ENCODE data around the gene NBDY.
"Not testable (repeated sequence)": the region's sequence is repeated elsewhere in the genome, so short reads cannot be mapped to it uniquely, and the experiment has no call there.

The NBDY gene

GRCh38 chrX:56729152-56729850 is at the start of gene NBDY:
Gene NBDY, plus strand, starts transcription at chrX:56729243. Its CDS starts 111 bp downstream, at chrX:56729354.
- no peak for DNase-seq (ENCODE audit: low spot score)

DNA sequence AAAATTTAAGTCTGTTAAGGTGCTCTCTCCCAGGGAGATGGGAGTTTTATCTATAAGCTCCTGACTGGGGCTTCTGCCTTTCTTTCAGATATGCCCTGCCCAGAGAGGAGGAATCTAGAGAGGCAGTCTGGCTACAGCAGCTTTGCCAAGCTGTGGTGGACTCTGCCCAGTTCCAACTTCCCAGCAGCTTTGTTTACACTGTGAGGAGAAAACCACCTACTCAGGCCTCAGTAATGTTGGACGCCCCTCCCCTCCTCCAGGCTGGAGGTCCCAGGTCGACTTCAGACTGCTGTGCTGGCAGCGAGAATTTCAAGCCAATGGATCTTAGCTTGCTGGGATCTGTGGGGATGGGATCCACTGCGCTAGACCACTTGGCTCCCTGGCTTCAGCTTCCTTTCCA is 24.5 kb upstream of the NBDY start:
- not testable (repeated sequence) for DNase-seq (ENCODE audit: low spot score)

- peak; percentile 4 for DNase-seq (ENCODE audit: low spot score)
These were observed 2.4 kb upstream of the NBDY start for GRCh38 chrX:56726605-56727004.

- DNase-seq (ENCODE audit: low spot score): no peak
These were observed 1.5 kb upstream of the NBDY start for GRCh38 chrX:56727531-56727930.

DNA sequence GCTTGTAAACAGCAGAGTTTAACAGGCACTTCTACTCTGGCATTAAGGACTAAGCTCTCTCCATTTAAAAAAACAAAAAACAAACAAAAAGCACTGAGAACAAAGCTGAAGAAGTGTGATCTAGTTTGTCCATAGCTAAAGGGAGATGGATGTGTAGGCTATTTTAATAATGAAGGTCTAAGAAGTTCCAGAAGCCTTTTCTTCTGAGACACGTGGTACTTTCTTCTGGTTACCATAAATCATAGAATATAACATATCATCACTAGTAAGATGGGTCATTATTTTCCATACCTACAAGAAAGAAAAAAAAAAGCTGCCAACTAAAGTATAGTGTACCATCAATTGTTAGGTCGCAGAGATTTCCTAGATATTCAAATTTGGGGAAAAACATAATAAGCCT is 722 bp upstream of the NBDY start:
- no peak for DNase-seq (ENCODE audit: low spot score)

DNA sequence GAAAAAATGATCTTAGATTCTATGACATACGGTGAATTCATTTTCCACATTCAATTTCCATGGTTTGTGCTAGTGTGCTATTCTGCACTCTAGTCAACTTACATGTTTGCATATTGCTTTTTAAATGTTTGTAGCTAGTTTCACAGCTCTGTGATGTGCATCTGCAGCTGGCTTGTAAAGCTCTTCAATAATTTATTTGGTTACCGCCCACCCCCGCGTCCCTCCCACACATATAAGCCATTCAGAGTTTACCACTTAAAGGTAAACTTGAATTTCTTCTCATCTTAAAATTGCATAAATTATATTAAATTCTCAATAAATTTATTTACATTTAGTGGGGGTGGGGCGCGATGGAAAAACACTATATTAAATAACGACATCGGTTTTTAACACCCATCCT is 291 bp upstream of the NBDY start:
- no peak for DNase-seq (ENCODE audit: low spot score)

- no peak for DNase-seq (ENCODE audit: low spot score)
These were observed 4.5 kb downstream of the NBDY start for GRCh38 chrX:56733459-56734046.

DNA sequence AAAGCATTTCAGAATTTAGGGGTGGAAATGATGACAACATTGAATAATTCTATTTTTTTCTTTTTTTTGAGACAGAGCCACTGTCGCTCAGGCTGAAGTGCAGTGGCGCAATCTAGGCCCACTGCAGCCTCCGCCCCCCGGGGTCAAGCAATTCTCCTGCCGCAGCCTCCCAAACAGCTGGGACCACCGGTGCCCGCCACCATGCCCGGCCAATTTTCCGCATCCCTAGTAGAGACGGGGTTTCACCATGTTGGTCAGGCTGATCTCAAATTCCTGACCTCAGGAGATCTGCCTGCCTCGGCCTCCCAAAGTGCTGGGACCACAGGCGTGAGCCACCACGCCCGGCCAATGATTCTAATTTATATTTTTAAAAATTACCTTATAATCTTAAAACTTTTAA is 7.2 kb downstream of the NBDY start:
- DNase-seq (ENCODE audit: low spot score): no peak

GRCh38 chrX:56738670-56739069 is 9.6 kb downstream of the NBDY start:
- no peak for DNase-seq (ENCODE audit: low spot score)

DNA sequence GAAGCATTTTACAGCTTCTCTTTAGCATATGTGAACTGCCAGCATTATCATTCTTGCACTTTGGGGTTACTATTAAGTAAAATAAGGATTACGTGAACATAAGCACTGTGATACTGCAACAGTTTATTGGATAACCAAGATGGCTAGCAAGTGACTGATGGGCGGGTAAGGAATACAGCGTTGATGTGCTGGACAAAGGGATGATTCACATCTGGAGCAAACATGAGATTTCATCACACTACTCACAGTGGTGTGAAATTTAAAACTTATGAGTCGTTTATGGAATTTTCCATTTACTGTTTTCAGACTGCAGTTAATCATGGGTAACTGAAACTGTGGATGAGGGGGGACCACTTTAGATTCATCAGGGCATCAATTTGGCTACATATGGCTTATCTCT is 16.0 kb downstream of the NBDY start:
- DNase-seq (ENCODE audit: low spot score): no peak

DNA sequence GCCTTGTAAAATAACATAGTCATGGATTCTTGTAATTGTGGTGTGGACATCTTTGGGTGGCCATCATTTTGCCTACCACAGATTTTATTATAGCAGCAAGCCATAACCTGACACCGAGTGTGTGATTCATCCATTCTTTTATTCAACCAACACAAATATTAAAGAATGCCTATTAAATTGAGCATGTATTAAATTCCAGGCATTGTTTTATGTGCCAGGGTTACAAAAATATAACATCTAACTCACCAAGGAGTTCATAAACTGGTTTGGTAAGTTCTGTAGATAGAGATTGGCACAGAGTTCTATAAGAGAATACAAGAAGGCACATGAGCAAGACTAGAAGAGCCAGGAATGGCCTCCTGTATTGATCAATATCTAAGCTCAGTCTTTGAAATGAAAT is 18.0 kb downstream of the NBDY start:
- no peak for DNase-seq (ENCODE audit: low spot score)

GRCh38 chrX:56751071-56751470 is 22.0 kb downstream of the NBDY start:
- DNase-seq (ENCODE audit: low spot score): no peak

DNA sequence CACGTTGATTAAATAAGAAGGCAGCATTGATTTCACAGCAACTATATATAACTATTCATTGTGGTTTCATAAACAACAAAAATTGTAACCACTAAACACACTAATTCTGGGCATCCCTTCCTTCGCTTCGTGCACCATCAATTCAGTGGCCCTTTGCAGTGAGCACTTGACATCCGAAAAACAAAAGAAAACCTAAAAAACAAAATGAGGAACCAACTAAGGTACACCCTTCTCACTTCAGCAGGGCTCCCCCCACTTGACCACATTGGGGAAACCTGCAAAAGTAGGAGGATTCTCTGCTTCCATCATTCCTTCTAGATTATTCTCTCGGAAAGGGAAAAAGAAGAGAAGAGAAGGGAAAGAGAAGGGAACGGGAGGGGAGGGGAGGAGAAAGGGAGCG is 28.3 kb downstream of the NBDY start:
- no peak for DNase-seq (ENCODE audit: low spot score)

DNA sequence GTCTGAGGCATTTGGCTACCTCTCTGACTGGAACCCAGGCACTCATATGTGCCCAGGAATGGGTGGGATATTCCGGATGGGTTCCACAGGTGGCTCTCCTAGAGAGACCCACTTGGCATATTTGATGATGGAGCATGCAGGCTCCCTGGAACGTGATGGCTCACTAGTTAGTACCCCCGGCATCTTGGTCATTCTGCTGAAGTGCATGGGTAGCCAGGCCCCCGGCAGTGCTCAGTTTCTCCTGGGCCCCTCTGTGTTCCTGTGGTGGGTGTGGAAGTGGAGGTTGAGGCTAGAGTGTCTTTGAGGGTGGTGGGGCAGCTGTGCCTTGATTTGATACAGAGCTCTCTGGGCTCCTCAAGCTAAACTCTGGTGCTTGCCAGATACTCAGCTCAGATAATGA is 29.4 kb downstream of the NBDY start:
- DNase-seq (ENCODE audit: low spot score): no peak

DNA sequence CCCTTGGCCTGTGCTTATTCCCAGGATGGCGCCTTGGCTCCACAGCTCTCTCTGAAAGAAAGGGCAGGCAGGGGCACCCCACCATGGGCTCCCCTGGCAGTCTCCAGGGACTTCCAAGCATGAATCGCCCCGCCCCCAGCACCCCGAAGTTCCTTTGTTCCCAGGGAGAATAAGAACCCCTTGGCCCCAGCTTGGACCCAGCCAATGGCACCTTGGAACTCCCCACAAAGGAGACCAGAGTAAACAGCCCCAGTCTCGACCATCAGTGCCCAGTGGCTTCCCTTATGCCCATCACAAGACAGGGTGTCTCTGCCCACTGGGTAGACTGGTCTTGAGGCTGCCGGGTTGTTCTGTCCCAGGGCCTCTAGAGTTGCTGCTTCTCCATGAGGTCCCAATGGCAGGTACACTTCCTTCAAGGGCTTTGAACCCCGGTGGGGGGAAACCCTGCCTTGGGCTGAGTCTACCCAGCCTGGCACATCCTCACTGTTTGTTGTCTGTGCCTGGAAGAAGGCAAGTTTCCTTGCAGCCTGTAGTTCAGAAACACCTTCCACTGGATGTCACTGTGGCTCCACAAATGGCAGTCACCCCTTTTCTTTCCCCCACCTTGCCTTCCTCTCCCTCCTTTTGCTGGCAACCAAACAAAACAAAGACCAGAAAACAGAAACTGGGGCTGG is 30.8 kb downstream of the NBDY start:
- no peak for DNase-seq (ENCODE audit: low spot score)

- not testable (repeated sequence) for DNase-seq (ENCODE audit: low spot score)
These were observed 31.5 kb downstream of the NBDY start for GRCh38 chrX:56760410-56761124.

GRCh38 chrX:56761167-56761566 is 32.1 kb downstream of the NBDY start:
- DNase-seq (ENCODE audit: low spot score): no peak

- no peak for DNase-seq (ENCODE audit: low spot score)
These were observed 33.2 kb downstream of the NBDY start for GRCh38 chrX:56762220-56762619.

GRCh38 chrX:56762707-56763555 is 33.9 kb downstream of the NBDY start:
- no peak for DNase-seq (ENCODE audit: low spot score)

GRCh38 chrX:56763556-56764152 is 34.6 kb downstream of the NBDY start:
- DNase-seq (ENCODE audit: low spot score): no peak

- peak; percentile 35 for DNase-seq (ENCODE audit: low spot score)
These were observed 35.3 kb downstream of the NBDY start for GRCh38 chrX:56764153-56764974.
